SHP77 treated with DMSO at 0.1 percent for 48 hours (cell line): ENCODE data around the gene RNF212.
"Not testable (repeated sequence)": the region's sequence is repeated elsewhere in the genome, so short reads cannot be mapped to it uniquely, and the experiment has no call there.

Experiments used
- DNase-seq: peaks from one replicate; lab custom pipeline; 2025; lab: John Stamatoyannopoulos, UW

RNF212 gene

DNA sequence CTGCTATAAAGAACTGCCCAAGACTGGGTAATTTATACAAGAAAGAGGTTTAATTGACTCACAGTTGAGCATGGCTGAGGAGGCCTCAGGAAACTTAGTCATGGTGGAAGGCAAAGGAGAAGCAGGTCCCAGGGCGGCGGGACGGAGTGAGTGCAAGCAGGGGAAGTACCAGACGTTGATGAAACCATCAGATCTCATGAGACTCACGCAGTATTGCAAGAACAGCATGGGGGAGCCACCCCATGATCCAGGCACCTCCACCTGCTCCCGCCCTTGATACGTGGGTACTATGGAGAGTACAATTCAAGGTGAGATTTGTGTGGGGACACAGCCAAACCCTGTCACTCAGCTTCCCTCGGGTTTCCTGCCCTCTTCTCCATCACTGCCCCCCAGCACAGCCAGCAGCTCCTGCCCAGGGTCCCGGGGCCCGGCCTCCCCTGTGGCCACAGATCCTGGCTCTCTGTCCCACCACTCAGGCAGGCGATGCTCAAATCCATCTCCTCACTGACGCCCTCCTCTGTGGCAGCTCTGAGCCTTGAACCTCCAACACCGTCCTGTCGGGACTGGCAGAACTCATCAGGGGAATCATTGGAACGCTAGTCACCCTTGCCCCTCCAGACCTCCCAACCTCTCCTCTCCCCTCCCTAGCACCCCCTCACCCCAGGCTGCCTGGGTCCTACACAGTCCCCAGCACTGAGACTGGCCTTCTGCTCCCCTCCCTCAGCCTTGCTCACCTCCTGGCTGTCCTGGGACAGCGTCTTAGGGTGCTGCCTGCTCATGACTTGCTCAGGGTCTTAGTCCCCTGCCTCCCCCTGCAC lies 64.4 kb downstream of the RNF212 start:
- DNase-seq: no peak

GRCh38 chr4:1047976-1048772 lies 65.2 kb downstream of the RNF212 start:
- DNase-seq: no peak

DNA sequence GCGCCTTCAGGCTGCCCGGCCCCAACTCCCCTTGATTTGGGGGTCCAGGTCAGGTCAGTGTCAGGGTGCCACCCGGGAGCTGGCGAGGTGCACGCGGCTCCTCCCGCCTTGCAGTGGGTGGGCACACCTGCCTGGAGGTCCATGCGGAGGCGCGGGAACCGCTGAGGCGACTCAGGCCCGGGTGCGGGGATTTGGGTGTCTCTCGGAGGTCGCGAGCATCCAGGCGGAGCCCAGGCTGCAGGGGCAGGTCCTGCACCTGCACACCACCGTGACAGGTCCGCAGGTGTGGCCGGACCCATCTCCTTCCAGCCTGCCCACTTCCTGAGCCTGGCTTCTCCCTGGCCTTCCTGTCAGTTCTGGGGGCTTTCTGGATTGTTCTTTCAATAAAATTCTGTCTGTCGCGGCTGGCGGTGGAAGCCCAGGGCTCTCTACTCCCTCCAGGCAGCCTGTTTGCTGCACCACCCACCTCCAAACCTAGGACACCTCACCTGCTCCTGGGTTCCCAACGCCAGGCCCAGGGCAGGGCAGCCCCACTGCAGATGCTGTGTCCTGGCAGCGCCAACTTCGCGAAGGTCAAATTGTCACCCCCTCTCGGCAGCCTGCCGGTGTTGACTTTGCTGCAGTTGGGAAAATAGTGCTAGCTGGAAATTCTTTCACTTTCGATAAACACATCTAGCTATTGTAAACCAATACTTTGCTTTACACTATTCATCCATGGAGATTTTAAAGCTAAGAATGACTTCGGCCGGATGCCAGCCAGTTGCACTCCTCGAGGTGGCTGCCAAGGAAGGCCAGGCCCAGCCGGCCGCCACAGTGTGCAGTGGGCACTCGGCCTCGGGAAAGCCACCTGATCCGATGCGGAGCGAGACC lies 66.0 kb downstream of the RNF212 start:
- DNase-seq: no peak

- not testable (repeated sequence) for DNase-seq
Observed at GRCh38 chr4:1046581-1047011, 66.8 kb downstream of the RNF212 start.

DNA sequence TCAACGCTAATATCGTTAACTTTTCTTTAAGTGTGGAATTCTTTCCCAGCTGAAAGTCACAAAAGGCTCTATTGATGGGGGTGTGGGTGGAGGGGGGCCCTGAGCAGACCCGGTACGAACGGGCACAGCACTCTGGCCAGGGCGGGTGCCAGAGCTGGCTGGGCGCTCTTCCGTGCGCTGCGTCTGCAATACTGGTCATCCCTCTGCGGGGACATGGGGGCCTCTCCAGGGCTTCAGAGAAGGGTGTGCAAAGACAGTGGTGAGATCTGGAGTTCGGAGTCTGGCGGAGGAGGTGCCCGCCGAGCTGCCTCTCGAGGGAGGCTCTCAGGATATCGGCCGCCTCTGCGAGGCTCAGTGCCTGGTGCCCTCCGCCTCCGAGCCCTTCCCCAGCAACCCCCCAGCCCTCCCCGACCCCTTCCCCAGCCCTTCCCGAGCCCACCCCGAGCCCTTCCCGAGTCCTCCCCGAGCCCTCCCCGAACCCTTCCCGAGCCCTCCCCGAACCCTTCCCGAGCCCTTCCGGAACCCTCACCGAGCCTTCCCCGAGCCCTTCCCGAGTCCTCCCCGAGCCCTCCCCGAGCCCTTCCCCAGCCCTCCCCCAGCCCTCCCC lies 67.7 kb downstream of the RNF212 start:
- no peak for DNase-seq

GRCh38 chr4:1045193-1045594 lies 68.2 kb downstream of the RNF212 start:
- no peak for DNase-seq

DNA sequence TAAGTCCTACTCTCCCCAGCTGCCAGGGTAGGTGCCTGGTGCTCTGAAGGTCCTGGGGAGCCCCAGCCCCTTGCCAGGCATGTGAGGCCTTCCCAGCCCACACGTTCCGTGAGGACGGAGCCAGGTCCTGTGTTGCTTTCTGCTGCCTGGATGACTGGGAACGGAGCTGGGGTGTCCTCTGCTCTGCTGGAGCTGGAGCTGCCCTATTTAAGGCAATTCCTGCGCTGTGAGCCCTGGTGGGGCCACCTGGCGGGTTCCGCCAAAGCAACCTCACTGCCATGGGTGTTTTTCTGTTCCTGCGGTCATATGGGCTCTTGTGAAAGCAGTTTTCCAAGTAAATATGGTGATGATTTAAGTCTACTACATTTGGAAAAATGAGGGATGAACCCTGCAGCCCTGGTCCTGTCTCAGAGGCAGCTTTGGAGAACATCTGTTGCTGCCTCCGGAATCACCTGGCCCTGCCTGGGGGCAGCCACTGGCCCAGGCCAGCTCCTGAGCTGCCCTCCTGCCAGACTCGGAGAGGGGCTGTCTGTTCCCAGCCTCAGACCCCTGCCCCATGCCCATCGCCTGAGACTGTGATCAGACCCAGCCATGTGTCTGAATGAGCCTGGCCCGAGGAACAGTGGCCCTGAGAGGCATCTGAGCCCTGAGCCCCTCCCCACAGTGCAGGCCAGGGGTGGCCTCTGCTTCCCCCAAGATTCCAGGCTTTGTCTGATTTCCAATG lies 68.7 kb downstream of the RNF212 start:
- DNase-seq: no peak

DNA sequence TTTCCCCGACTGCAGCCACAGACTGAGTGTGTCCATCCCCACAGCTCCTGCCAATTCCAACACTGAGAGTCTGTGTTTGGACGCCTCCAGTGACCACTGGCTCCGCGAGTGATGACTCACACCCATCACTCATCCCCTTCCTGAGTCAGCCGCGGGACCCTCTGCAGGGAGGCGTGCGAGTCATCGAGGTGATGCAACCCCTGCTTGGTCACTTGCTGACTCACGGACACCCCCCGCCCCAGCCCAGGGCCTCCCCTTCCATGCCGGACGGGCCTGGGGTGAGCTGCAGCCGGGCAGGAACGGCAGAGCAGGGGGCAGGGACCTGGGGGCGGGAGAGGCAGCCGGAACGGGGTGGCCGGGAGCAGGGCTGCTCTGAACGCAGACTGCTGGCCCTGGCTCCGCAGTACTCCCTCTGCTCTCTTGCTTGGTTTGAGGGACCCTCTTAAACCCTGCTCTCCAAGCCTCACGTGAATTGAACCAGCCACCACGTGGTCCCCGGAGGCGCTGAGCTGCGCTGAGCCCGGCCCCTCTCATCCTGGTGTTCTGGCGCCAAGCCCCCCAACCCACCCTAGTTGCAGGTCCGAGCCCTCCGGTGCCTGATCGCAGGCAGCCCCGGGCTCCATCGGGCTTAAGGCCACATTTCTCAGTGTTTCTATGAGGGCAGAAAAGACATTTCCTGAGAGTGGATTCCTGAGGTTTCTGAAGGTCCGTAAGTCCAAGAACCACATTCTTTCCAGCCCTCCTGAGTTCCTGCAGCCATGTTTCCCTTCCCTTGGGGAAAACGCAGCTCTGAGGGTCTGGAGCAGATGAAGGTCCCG lies 69.5 kb downstream of the RNF212 start:
- DNase-seq: no peak

DNA sequence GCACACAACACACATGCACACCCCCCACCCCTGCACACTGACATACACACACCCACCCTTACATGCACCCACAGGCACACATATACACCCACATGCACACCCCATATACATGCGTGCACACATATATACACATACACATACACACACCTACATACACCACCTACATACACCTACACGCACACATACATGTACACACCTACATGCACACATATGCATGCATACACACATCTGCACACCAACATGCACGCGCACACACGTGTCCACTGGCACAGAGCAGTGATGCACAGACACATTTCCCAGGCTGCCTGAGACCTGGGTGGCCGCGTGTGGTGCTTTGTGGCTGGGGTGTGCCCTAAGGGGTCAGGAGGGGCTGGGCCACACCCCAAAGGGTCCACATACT lies 70.2 kb downstream of the RNF212 start:
- DNase-seq: no peak

- DNase-seq: no peak
Observed at GRCh38 chr4:1042352-1043055, 70.9 kb downstream of the RNF212 start.

- no peak for DNase-seq
Observed at GRCh38 chr4:1041936-1042330, 71.4 kb downstream of the RNF212 start.

DNA sequence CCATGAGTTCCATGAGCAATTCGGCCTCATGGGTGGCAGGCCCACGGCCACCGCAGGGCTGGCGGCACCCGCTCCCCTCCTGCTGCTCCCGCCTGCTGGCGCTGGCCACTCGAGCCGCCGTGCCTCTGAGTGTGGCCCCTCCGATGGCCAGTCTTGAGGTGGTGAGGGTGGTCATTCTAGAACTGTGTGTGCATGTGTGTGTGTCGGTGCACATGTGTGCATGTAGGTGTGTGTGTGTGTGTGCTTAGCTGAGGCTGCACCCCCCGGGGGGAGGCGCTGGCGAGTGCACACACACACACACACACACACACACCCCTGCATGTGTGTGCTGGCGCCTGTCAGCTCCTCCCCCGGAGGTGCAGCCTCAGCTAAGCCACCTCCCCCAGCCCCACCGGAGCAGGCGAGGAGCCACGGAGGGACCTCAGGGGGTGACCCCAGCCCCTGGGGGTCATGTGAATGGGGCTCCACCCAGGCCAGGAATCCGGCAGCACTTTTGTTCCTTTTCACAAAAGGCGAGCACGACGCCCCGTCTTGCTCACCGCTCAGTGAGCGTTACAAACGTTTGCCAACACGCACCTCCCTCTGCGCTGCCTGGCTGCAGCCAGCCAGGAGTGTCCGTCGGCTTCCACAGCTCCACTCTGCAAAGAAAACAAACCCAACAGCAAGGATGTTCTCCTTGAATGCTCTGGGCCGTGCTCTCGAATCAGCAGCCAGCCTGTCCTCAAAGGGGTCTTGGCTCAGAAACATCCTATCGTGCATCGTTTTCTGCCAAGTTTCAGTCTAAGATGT lies 72.0 kb downstream of the RNF212 start:
- no peak for DNase-seq

DNA sequence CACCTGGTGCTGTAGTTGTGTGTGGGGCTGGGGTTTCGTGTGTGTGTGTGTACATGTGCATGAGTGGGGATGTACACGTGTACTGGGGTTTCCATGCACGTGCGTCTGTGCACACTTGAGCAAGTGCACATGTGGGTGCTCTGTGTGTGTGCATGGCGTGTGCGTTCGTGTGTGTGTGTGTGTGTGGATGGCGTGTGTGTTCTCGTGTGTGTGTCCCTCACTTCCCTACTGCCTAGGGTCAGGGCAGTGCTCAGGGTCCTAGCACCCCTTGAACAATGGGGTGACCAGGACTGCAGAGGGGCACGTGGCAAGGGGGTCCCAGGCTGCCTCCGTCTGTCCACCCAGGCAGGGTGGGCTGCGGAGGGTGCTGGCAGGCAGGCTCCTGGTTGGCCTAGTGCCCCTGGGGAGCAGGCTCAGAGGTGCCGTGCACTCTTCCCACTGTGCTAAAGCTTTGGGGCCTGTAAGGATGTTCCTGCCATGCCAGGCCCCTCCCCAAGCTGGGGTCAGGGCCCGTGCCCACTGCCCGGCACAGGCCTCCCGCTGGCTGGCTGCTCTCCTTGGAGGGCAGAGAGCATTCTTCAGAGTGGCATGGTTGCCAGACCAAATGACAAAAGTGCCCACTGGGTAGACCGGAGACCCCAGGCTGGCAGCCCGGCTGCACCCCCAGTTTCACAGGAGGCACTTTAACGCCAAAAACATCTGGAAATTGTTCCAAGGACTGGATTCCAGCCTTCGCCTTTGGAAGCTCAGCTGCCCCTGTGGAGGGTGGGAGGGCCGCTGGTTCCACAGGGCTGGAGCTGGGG lies 72.8 kb downstream of the RNF212 start:
- DNase-seq: no peak

DNA sequence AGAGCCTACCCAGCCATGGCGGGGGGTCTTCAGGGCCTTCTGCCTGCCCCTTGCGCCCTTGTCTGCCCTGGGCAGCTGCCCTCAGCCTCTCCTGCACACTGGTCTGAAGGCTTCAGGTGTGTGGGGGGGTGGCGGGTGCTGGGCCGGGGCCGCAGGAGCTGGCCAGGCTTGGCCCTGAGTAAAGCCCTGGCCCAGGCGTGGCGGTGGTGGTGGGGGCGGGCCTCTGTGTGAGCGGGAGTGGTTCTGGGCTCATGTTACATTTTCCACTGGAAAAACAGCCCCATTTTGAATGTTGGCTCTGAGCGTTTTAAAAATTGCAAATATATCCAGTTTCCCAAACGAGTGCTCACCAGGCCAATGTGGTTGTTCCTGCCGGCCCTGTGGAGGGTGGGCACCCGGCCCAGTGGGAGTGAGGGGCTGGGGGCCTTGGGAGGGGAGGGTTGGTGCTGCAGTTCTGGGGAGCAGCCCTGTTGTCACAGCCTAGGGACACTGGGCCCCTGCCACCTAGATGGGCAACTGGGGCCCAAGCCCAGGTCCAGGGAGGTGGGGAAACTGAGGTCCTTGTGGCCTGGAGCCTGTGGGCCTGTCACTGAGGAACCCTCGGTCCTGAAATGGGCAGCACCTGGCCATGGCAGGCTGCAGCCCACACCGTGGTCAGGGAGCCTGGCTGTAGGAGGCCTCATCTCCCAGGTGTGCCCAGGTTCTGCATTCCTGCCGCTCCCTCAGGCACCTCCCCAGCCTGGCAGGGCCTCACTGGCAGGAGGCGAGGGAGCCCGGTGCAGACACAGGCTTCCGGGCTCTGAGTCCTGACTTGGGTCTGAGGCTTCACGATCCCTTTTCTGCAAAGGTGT lies 73.6 kb downstream of the RNF212 start:
- DNase-seq: no peak

DNA sequence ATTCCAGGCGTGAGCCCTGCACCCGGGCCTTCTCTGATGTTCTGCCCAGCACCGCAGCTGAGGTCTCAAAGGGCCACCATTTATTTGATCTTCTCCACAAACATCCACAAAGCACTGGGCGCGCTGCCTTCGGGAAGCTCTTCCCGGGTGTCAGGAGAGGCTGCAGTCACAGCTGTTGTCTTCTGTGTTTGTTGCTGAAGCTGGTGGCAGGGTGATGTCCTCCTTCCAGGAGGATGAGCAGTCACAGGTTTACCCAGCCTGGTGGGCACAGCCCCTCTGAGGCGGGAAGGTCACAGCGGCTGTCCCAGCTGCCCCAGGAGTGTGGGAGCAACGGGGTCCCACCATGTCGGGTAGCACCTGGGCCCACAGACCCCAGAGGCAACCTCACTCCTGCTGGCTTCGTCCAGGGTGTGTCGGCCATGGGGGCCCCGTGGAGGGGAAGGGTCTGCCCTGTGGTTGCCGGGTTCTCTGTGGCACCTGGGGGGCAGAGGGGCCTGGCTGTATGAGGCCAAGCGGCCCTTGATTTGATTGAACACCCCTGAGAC lies 74.3 kb downstream of the RNF212 start:
- DNase-seq: no peak

DNA sequence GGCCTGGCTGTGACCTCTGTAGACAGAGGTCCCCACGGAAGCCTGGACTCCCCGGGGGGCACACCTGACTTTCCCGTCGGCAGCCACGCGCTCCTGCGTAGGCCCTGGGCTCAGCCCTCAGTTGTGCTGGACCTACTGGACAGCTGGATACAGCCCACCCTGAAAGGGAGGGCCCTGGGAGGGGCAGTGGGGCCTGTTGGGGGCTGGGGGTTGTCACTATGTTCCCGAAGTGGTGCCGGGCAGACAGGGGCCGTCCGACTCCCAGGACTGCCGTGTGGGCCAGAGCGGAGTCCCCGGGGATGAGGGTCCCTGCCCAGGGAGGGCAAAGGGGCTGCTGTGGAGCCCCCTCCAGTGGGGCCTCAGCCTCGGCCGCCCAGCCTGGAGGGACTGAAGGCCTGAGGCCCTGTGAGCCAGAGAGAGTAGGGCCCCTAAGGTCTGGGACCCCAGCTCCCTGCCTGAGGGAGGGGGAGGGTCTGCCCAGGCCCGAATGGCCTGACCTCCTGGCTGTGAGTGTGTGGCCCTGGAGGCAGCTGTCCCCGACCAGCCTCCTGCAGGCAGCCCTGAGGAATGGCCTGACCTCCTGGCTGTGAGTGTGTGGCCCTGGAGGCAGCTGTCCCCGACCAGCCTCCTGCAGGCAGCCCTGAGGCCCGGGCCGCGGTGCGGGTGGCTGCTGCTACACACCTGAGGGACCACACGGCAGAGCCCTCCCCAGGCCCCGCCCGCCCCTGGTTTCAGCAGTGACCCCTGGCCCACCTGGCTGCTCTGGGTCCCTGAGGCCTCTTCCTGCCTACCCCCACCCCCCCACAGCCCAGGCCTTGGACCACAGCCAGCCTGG lies 76.2 kb downstream of the RNF212 start:
- no peak for DNase-seq
